Nephron (organoid): ENCODE data around the gene MLLT1.
A peak's percentile ranks its signal among the peaks of the same experiment; 100 is the strongest.

Experiments
- H3K27ac Mint-ChIP-seq, 3 experiments: 2 replicates each; pipeline ENCODE4 v1.8.0; 2020; ENCODE audit warnings: mixed read lengths in 3 of 3, mild to moderate bottlenecking in 2 of 3, moderate library complexity in 1 of 3
- H3K27me3 Mint-ChIP-seq: 2 replicates; pipeline ENCODE4 v1.8.0; 2021; ENCODE audit warnings: low read depth, mild to moderate bottlenecking, moderate library complexity, mixed read lengths
- H3K36me3 Mint-ChIP-seq: 2 replicates; pipeline ENCODE4 v1.8.0; 2020; ENCODE audit warnings: low read depth, mixed read lengths
- H3K4me1 Mint-ChIP-seq: 2 replicates; pipeline ENCODE4 v1.8.0; 2020; ENCODE audit warnings: mixed read lengths
- H3K4me3 Mint-ChIP-seq, 3 experiments: 2 replicates each; pipeline ENCODE4 v1.8.0; 2020; ENCODE audit warnings: mild to moderate bottlenecking in 3 of 3, mixed read lengths in 3 of 3, moderate library complexity in 2 of 3
- H3K9me3 Mint-ChIP-seq: 2 replicates; pipeline ENCODE4 v1.8.0; 2020; ENCODE audit warnings: mixed read lengths
- CTCF ChIP-seq, 3 experiments: fragments of 200-600 bp; sonication (generic); IDR thresholded peaks; one replicate each; pipeline ENCODE4 v1.5.0; 2021; ENCODE audit warnings: antibody characterized with exemption in 3 of 3; ENCODE audit not compliant: unreplicated experiment in 3 of 3

The MLLT1 gene

GRCh38 chr19:6260912-6261650 lies 18.7 kb downstream of the MLLT1 start:
- no peaks in the 10 kb centered on the region for H3K9me3 Mint-ChIP-seq
- H3K27me3 Mint-ChIP-seq, result no peaks in the 10 kb centered on the region
- peaks cover 56% of the 10 kb centered on the region for H3K36me3 Mint-ChIP-seq
- TF ChIP-seq CTCF (IDR thresholded peaks at IDR 0.05; ENCODE audit: unreplicated experiment in 3 of 3), result peak; percentile 54 to 62 (median 56)
- no peak overlapping the region for H3K4me3 Mint-ChIP-seq
- H3K4me1 Mint-ChIP-seq, result peaks cover 25% of the 10 kb centered on the region
- no peak overlapping the region for H3K27ac Mint-ChIP-seq

- H3K36me3 Mint-ChIP-seq, result peaks cover 61% of the 10 kb centered on the region
- H3K4me3 Mint-ChIP-seq, result no peak overlapping the region
- no peak overlapping the region for H3K27ac Mint-ChIP-seq
- no peaks in the 10 kb centered on the region for H3K9me3 Mint-ChIP-seq
- H3K27me3 Mint-ChIP-seq, result no peaks in the 10 kb centered on the region
- H3K4me1 Mint-ChIP-seq, result peaks cover 25% of the 10 kb centered on the region
- no peak for TF ChIP-seq CTCF (IDR thresholded peaks at IDR 0.05; ENCODE audit: unreplicated experiment in 3 of 3)
Measured at GRCh38 chr19:6260376-6260775, 19.4 kb downstream of the MLLT1 start.

- no peak for TF ChIP-seq CTCF (IDR thresholded peaks at IDR 0.05; ENCODE audit: unreplicated experiment in 3 of 3)
- Mint-ChIP-seq H3K9me3 (no peaks in the 10 kb centered on the region), H3K36me3 (peaks cover 66% of the 10 kb centered on the region), H3K4me3 (no peak overlapping the region), H3K4me1 (peaks cover 24% of the 10 kb centered on the region), H3K27ac (peak overlapping the region in 1 of 3 experiments; percentile 36), H3K27me3 (no peaks in the 10 kb centered on the region)
Measured at GRCh38 chr19:6259312-6259861, 20.4 kb downstream of the MLLT1 start.

GRCh38 chr19:6258812-6259311 lies 20.9 kb downstream of the MLLT1 start:
- no peak overlapping the region for H3K27ac Mint-ChIP-seq
- no peaks in the 10 kb centered on the region for H3K9me3 Mint-ChIP-seq
- H3K36me3 Mint-ChIP-seq, result peaks cover 62% of the 10 kb centered on the region
- no peak for TF ChIP-seq CTCF (IDR thresholded peaks at IDR 0.05; ENCODE audit: unreplicated experiment in 3 of 3)
- no peaks in the 10 kb centered on the region for H3K27me3 Mint-ChIP-seq
- H3K4me3 Mint-ChIP-seq, result no peak overlapping the region
- peaks cover 19% of the 10 kb centered on the region for H3K4me1 Mint-ChIP-seq

GRCh38 chr19:6253954-6254733 lies 25.6 kb downstream of the MLLT1 start:
- no peaks in the 10 kb centered on the region for H3K27me3 Mint-ChIP-seq
- H3K4me3 Mint-ChIP-seq, result no peak overlapping the region
- H3K9me3 Mint-ChIP-seq, result no peaks in the 10 kb centered on the region
- H3K36me3 Mint-ChIP-seq, result peaks cover 61% of the 10 kb centered on the region
- peaks cover 19% of the 10 kb centered on the region for H3K4me1 Mint-ChIP-seq
- no peak overlapping the region for H3K27ac Mint-ChIP-seq
- no peak for TF ChIP-seq CTCF (IDR thresholded peaks at IDR 0.05; ENCODE audit: unreplicated experiment in 3 of 3)
